Measurements from ENCODE around the gene CNTNAP5. TPM values are rescaled to one million over a fixed set of nuclear protein-coding genes. Genes with fewer than 3 reads are reported as not detected.

The CNTNAP5 gene
- total and polyA plus RNA-seq, 2 donors (not counting 1 experiment from before 2014, with no cell fraction given) = not detected

DNA sequence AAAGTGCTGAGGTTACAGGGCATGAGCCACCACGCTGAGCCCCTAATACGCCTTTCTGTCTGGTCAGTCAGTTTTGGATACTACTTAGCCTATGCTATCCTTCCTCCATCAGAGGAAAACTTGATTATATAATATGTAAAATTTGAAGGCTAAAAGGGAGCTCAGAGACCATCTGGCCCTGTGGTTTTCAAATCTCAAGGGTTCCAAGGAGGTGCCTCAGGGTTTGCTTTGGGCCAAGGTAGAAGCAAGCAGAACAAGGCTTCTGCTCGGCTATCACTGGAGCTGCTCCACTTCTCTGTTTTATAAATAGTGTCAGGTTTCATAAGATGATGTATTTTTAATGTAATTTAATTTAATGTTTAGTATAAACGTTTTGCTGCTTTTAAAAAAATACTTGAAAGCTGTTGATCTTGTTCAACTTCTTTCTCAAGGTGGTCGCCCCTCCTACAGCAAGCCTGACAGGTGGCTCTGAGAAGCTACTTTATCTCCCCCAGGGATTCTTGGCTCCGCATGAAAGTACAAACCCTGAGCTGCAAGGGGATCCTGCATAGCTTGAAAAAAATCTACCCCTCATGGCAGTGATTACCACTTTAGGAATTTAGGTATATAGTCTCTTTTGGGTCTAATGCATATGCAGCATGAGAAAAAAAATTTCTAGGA is 290.3 kb downstream of the CNTNAP5 start:
- TF ChIP-seq, protein P1, sequence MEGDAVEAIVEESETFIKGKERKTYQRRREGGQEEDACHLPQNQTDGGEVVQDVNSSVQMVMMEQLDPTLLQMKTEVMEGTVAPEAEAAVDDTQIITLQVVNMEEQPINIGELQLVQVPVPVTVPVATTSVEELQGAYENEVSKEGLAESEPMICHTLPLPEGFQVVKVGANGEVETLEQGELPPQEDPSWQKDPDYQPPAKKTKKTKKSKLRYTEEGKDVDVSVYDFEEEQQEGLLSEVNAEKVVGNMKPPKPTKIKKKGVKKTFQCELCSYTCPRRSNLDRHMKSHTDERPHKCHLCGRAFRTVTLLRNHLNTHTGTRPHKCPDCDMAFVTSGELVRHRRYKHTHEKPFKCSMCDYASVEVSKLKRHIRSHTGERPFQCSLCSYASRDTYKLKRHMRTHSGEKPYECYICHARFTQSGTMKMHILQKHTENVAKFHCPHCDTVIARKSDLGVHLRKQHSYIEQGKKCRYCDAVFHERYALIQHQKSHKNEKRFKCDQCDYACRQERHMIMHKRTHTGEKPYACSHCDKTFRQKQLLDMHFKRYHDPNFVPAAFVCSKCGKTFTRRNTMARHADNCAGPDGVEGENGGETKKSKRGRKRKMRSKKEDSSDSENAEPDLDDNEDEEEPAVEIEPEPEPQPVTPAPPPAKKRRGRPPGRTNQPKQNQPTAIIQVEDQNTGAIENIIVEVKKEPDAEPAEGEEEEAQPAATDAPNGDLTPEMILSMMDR (IDR thresholded peaks at IDR 0.05) = no peak
- no peak for TF ChIP-seq EZH2 (IDR thresholded peaks at IDR 0.05; ENCODE audit: borderline replicate concordance, insufficient read depth, low read depth, low read length, poor library complexity, severe bottlenecking)
- H3K4me3 Mint-ChIP-seq = no peak overlapping the region
- Histone ChIP-seq H3K79me2 (ENCODE audit: control insufficient read depth, insufficient read depth, low read length) (no peaks in the 10 kb centered on the region), H4K20me1 (ENCODE audit: control insufficient read depth, insufficient read depth, low read length, poor library complexity, severe bottlenecking) (no peaks in the 10 kb centered on the region), H3K4me2 (replicated peaks; ENCODE audit: low read depth, low read length, poor library complexity, severe bottlenecking) (no peak overlapping the region), H3K27me3 (replicated peaks in 1 of 4; ENCODE audit: control extremely low read depth in 1 of 4, control insufficient read depth in 3 of 4, insufficient read depth in 4 of 4, low read length in 3 of 4) (no peaks in the 10 kb centered on the region), H3K27ac (ENCODE audit: low read length in 2 of 2) (no peak overlapping the region), H3K9ac (ENCODE audit: low read length) (no peak overlapping the region), H2AFZ (ENCODE audit: insufficient read depth, low read depth, low read length, poor library complexity, severe bottlenecking) (no peak overlapping the region), H3K4me3 (ENCODE audit: control extremely low read depth in 1 of 5, extremely low read depth in 1 of 5, insufficient read depth in 1 of 5, low read depth in 2 of 5, low read length in 4 of 5) (no peak overlapping the region), H3K9me3 (ENCODE audit: control extremely low read depth in 1 of 3, control insufficient read depth in 2 of 3, insufficient read depth in 1 of 3, low read length in 2 of 3) (peaks cover 0 to 3% (median 0%) of the 10 kb centered on the region in 3 donors), H3K4me1 (ENCODE audit: control insufficient read depth in 2 of 2, insufficient read depth in 2 of 2, low read length in 2 of 2) (no peaks in the 10 kb centered on the region), H3K36me3 (replicated peaks in 1 of 2; ENCODE audit: control extremely low read depth in 1 of 2, control insufficient read depth in 1 of 2, extremely low read depth in 1 of 2, insufficient read depth in 2 of 2, low read length in 1 of 2) (no peaks in the 10 kb centered on the region)
- ATAC-seq (ENCODE audit: low read depth) = no peak
- no peaks in the 10 kb centered on the region for H3K4me1 Mint-ChIP-seq
- ChIA-PET POLR2A (no interaction called here), CTCF (no interaction called here)
- H3K9me3 Mint-ChIP-seq (ENCODE audit: insufficient read depth) = peaks cover 3% of the 10 kb centered on the region
- intact Hi-C loops (cut with micrococcal nuclease) = no loop called here
- no peak for DNase-seq
- H3K27ac Mint-ChIP-seq = no peak overlapping the region
- 80% methylated on average over 2 of the region's 6 CpGs for WGBS (ENCODE audit: insufficient coverage)
- H3K27me3 Mint-ChIP-seq = no peaks in the 10 kb centered on the region

DNA sequence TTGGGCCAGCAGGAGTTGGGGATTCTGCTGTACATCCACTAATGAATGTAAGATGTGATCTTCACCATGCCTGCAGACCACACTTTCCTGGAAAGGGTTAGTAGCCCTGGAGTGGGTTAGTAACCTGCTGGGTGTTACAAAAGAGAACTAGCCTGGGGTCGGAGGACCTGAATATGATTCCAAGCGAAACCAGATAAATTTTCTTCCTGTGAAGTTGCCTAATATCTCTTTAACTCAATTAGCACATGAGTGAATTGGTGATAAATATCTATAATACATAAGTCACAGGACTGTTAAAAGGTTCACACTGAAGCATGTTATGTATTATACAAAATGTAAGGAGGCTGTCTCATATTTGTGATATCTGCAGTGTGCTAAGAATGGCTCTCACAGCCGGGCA is 291.0 kb downstream of the CNTNAP5 start:
- H3K27me3 ChIP-seq (replicated peaks in 1 of 4; ENCODE audit: control extremely low read depth in 1 of 4, control insufficient read depth in 3 of 4, insufficient read depth in 4 of 4, low read length in 3 of 4) = no peaks in the 10 kb centered on the region
- H3K27ac ChIP-seq (ENCODE audit: low read length in 2 of 2) = no peak overlapping the region
- intact Hi-C loops (cut with micrococcal nuclease) = no loop called here
- ChIA-PET POLR2A (no interaction called here), CTCF (no interaction called here)
- H3K4me2 ChIP-seq (replicated peaks; ENCODE audit: low read depth, low read length, poor library complexity, severe bottlenecking) = no peak overlapping the region
- no peak overlapping the region for H2AFZ ChIP-seq (ENCODE audit: insufficient read depth, low read depth, low read length, poor library complexity, severe bottlenecking)
- Mint-ChIP-seq H3K27me3 (no peaks in the 10 kb centered on the region), H3K4me1 (no peaks in the 10 kb centered on the region), H3K4me3 (no peak overlapping the region), H3K27ac (no peak overlapping the region), H3K9me3 (ENCODE audit: insufficient read depth) (peaks cover 3% of the 10 kb centered on the region)
- no peaks in the 10 kb centered on the region for H3K4me1 ChIP-seq (ENCODE audit: control insufficient read depth in 2 of 2, insufficient read depth in 2 of 2, low read length in 2 of 2)
- peaks cover 0 to 3% (median 0%) of the 10 kb centered on the region in 3 donors for H3K9me3 ChIP-seq (ENCODE audit: control extremely low read depth in 1 of 3, control insufficient read depth in 2 of 3, insufficient read depth in 1 of 3, low read length in 2 of 3)
- no peak overlapping the region for H3K9ac ChIP-seq (ENCODE audit: low read length)
- no peaks in the 10 kb centered on the region for H3K36me3 ChIP-seq (replicated peaks in 1 of 2; ENCODE audit: control extremely low read depth in 1 of 2, control insufficient read depth in 1 of 2, extremely low read depth in 1 of 2, insufficient read depth in 2 of 2, low read length in 1 of 2)
- TF ChIP-seq, protein P1 (IDR thresholded peaks at IDR 0.05) = no peak
- no peak for TF ChIP-seq EZH2 (IDR thresholded peaks at IDR 0.05; ENCODE audit: borderline replicate concordance, insufficient read depth, low read depth, low read length, poor library complexity, severe bottlenecking)
- no peaks in the 10 kb centered on the region for H3K79me2 ChIP-seq (ENCODE audit: control insufficient read depth, insufficient read depth, low read length)
- no peaks in the 10 kb centered on the region for H4K20me1 ChIP-seq (ENCODE audit: control insufficient read depth, insufficient read depth, low read length, poor library complexity, severe bottlenecking)
- H3K4me3 ChIP-seq (ENCODE audit: control extremely low read depth in 1 of 5, extremely low read depth in 1 of 5, insufficient read depth in 1 of 5, low read depth in 2 of 5, low read length in 4 of 5) = no peak overlapping the region
- DNase-seq (no peak), ATAC-seq (ENCODE audit: low read depth) (no peak)
- WGBS (ENCODE audit: insufficient coverage) = no CpG with 5 or more reads among the region's 3 CpGs
